GM19240 (cell line): ENCODE measurements around the gene WWOX.

ENCODE experiments used
- DNase-seq: peaks from one replicate; pipeline ENCODE4 v3.0.0; 2011; ENCODE audit warnings: low spot score; ENCODE audit not compliant: insufficient read length

The WWOX gene

DNA sequence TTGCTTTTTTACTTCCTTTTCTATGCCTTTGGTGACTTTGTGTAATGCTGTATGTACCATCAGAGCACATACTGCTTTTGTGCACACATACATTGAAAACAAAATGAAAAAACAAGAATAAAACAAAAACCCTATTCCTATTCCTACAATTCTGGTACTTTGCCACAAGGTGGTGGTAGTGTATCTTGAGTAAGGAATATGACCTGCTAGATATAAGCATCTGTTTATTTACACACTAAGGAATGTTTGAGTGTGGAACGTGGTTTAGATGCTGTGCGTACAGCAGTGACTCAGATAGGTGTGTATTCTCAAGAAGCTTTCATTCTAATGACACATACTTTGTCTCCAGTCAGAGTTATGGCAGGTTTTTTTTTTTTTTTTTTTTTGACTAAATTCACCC lies 606.2 kb downstream of the WWOX start:
- DNase-seq = no peak

DNA sequence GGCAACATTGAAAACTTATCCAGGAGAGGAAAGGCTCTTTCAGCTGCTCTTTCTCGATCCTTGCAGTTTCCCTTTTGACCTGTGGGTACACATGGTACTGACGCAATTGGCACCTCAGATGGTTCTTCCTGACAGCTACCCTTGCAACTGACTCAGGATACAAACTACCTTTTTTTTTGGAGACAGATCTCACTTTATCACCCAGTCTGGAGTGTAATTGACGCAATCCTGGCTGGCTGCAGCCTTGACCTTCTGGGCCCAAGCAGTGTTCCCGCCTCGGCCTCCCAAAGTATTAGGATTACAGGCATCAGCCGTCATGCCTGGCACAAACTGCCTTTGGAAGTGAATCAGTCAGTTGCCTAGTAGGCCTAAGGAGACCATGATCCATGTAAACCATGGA lies 607.2 kb downstream of the WWOX start:
- no peak for DNase-seq

DNA sequence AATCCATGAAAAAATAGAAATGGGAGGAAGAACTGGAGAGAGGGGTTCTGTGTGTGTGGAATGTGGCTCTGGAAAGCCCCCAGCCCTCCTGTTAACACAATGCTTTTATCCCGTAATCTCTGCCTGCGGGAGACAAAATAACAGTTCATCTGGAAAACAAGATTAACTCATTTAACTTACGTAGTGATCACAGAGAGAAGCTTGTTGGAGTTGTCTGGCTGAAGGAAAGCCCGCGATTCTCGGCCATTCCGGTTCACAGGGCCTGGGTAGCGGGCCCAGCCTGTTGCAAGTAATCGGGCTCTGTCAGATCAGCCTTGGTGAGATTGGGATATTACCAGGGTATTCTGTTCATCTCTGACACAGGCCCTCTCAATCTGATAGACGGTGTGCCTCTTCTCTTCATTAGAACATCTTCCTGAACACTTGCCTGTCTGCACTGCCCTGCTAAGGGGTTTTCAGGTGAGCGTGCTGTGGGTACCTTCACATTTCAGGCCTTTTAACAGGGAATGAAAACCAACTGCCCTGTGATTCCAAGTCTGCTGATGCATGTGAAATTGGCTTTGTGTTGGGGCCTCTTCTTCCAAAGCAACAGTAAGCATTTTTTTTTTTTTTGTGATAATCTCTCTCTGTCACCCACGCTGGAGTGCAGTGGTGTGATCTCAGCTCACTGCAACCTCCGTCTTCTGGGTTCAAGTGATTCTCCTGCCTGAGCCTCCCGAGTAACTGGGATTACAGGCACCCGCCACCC lies 609.9 kb downstream of the WWOX start:
- DNase-seq = no peak

DNA sequence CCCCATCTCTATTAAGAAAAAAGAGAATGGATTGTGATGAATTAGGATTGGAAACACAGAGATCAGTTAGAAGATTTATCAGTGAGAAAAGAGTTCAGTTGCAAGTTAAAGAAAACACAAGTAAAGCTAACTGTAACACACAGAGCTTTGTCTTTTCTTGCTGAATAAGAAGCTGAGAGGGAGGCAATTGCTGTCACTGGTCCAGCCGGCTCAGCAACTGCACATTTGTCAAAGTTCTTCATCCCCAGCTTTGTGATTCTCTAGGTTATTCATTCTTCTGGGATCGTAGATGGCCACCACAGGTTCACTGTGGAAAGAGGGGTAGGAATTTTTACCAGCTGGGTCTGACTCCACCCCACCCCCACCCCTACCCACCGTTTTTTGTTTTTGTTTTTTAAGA lies 615.7 kb downstream of the WWOX start:
- no peak for DNase-seq

DNA sequence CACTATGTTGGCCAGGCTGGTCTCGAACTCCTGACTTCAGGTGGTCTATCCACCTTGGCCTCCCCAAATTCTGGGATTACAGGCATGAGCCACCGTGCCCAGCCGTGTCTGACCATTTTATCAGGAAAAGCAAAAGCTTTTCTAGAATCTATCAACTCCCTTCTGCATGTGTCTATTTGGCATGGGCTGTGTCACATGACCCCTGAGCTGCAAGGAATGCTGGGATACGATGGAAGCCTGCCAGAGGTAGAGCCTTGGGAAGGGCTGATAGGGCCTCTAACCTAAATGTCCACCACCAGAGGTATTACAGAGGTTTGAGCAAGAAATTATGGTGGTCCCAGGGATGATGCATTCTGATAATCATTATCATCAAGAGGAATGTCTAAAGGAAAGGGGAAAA lies 616.2 kb downstream of the WWOX start:
- no peak for DNase-seq

DNA sequence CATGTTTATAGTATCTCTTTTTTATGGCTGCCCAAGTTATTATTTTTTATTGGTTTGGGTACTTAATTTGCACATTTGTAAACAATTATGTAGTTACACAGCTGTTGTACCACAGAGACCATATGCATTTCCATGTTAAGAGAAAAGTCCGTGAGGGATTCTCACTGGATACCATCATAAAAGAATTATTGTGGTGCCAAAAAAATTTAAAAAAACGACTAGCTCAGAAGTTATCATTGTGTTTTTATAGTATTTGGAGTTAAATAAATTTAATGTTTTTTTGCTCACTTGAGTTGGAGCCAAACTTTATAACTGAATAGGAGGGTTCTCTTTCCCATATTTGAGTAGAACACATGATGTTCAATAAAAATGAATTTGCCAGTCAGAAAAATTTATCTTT lies 618.7 kb downstream of the WWOX start:
- DNase-seq = no peak

DNA sequence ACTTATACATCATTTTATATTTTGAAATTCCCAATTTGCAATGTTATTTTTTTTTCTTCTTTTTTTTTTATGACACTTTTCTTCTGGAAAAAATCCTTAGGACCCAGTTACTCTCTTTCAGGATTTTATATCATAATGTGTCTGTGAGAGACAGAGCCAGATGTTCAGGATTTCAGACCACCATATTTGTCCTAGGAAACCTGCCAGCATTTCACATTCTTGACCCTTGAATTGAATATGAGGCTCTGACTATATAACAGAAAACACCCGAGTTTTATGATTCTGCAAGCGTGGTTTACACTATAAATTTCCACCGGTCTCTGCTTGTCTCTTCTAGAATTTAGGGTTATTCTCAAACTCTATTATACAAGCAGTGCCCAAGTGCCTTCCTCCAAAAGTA lies 621.0 kb downstream of the WWOX start:
- no peak for DNase-seq

DNA sequence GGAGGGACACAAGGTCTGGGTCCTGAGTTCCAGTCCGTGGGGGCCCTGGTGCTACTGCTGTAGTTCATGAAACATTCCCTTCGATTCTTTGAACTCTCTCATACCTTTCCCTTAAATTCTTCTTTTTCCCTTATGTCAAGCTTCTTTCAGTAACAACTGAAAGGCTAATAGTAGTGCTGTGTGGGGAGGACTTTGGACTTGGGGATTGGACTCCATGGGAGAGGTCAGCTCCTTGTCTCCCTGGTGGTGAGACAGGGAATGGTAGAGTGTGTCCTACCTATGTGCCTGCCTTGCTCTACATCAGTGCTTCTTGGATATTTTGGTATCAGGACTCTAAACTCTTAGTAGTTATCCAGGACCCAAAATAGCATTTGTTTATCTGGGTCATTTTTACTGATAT lies 628.1 kb downstream of the WWOX start:
- no peak for DNase-seq

DNA sequence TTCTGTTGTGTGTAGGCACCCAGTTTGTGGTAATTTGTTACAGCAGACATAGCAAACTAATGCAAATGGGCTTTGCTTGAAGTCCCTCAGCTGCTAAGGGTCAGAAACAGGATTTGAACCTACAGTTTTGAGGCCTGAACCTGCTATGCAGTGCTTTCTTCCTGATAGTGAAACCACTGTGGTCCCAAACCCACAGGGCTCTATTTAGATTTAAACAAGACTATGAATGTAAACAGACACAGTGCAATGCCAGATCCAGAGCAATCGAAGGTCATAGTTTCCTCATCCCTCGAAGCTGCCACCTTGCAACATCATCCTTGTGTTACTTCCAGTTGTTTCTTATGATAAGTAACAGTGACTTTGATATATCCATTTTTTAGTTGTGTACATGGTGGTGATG lies 630.2 kb downstream of the WWOX start:
- no peak for DNase-seq

DNA sequence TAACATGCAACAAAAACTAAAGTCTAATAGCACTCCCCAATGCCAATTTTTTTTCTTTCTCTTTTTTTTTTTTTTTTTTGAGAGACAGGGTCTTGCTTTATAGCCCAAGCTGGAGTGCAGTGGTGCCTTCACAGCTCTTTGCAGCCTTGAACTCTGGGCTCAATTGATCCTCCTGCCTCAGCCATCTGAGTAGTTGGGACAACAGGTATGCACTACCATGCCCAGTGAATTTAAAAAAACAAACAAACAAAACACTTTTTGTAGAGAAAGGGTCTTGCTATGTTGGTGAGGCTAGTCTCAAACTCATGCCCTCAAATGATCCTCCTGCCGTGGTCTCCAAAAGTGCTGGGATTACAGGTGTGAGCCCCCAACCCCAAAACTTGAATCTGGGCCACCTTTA lies 632.3 kb downstream of the WWOX start:
- DNase-seq = no peak

DNA sequence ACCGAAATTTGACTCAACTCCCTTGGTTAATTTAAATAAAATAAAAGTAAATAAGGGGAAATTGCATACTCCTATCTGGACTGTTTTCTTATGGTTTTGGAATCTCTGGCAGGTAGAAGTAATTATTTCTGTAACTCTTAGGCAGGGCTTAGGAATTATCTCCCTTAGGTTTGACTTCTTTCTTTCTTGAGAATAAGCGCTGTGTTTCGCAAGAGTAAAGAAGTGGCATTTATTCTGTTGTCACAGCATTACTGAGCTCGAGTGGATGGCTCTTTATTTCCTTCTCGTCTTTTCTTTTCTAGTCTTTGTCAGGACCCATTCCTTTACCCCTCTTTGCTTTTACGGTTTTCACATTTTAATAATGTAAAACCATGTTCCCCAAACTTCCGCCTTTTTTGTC lies 633.2 kb downstream of the WWOX start:
- no peak for DNase-seq

DNA sequence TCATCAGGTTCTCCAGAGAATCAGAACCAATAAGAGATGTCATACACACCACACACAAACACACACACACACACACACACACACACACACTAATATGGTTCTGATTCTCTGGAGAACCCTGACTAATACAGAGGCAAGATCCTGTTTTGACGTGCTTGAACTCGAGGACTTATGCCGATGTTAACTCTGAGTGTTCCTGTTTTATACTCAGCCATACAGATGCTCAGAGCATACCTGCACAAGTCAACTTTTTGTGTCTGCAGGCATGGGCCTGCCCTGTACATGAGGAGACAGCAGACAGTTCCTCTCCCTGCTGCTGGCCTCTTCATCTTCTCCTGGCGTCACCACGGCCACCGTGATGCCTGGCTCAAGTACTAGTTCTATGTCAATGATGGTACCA lies 635.9 kb downstream of the WWOX start:
- DNase-seq = no peak

DNA sequence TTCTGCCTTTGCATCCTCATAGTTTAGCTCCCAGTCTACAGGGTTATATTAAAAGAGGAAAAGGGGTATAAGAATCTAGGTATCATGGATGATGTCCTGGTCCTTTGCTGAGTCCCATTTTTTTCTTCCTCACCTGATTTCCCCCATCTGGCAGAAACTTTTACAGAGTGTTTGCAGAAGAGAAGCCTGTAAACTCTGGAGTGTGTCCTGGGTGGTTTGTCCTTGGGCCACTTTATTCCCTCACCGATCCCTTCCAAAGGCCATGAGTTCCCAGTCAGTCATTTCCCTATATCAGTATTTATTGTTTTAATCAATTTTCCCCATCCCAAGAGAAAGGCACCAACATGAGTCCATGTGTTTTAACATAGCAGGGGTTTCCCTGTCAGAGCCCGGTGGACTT lies 638.2 kb downstream of the WWOX start:
- no peak for DNase-seq

DNA sequence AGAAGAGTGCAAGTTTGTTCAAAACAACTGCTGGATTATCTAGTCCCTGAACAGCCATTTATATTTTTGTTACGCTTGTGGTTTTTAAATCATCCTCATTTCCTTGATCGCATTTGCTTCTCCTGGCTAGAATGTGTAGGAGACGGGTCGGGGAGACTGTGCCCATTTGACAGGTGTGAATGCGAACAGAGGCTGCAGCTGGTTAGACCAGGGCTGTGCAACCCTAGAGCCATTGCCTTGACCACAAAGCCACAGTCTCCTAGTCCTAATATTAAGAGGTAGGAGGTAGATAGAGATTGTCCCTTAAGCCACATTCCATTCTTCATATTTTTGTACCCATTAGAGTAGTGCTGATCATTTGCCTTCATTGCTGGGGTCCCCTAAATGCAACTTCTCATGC lies 639.1 kb downstream of the WWOX start:
- no peak for DNase-seq

DNA sequence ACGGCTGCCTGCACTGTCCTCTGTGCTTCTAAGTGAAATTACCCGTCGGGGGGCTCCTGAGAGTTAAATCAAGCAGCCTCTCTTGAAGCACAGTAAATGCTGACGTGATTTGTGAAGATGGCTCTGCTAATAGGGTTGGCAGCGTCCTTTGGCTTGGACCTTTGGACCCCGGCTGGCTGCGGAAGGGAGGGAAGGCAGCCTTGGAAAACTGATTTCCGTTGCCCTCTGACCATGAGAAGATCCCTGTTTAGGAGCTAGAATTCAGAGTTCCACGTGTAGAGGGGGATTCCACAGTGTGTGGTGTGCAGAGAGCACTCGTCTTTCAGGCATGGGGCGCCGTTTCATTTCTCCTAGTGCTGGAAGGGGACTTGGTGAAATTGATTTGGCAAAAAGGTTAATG lies 640.8 kb downstream of the WWOX start:
- DNase-seq = no peak

DNA sequence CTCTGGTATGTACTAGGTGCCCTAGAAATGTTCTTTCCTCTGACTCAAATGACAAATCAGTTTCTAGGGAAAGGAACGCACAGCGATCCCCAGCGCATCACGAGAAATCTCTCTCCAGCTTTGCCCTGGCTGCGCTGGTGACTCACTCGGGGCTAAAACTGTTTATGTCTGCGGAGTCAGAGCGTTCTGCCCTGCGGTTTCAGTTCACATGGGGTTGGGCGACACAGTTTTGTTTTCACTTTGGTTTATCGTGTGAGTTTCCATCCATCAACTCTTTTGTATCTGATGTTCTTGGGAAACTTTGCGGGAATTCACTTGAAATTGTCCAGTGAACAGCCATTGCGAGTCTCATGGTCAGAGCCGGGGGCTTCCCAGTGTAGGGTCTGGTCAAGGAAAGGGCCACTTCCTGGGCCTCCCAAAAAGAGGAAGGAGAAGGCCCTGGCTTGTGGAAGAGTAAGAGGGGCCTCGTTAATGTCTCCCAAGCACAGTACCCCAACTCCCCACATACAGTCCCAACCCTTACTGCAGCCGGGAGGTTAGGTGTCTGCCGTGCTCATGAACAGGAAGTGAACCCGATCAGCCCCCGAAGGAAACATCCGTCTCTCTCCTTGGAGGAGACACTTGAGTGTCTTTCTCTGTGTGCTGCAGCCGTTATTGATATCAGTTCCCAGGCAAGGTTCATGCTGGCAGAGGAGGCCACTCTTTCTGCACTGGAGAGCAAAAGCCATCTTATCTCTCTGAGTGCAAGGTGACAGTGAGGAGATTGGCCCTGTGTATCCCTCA lies 643.2 kb downstream of the WWOX start:
- peak; percentile 49 for DNase-seq

DNA sequence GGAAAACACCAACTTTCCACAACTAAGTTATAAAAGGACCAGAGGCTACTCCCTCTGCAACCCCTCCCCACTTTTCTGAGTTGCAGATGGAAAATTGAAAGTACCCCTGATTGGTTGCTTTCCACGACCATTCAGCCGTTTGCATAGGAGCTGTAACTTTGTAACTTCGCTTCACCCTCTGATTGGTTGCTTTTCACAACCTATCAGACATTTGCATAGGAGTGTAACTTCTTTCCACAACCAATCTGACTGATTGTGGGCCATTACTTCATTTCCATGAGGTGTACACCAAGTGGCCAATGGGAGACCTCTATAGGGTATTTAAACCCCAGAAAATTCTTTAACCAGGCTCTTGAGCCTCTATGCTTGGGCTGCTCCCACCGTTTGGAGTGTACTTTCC lies 644.1 kb downstream of the WWOX start:
- DNase-seq = no peak

DNA sequence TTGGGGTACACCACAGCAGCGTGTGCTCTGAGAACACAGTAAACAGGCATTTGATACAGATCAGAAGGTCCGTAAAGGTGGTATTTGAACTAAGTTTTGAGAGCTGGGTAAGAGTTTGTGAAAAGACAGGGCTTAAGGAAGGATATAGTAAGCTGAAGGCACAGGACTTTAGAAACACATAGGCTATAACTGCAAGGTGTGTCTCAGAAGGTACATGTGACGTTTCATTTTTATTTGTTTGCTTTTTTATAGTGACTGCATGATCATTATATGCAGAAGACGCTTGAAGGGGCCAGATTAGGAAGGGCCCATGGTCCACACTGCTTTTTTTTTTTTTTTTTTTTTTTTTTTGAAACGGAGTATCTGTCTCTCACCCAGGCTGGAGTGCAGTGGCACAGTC lies 644.6 kb downstream of the WWOX start:
- DNase-seq = no peak

DNA sequence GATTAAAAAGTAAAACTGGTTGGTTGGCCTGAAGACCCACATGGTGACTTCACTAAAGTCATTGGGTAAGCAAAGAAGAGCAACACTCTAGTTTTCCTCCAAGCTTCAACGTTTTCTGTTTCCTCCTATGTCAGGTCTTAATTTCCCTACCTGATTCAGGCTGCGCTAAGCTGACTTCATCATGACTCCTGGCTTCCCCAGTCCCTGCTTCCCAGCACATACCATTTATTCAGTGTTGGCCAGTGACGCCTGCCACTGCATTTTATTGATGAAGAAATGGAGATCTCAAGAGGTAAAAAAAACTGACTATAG lies 645.3 kb downstream of the WWOX start:
- DNase-seq = no peak

DNA sequence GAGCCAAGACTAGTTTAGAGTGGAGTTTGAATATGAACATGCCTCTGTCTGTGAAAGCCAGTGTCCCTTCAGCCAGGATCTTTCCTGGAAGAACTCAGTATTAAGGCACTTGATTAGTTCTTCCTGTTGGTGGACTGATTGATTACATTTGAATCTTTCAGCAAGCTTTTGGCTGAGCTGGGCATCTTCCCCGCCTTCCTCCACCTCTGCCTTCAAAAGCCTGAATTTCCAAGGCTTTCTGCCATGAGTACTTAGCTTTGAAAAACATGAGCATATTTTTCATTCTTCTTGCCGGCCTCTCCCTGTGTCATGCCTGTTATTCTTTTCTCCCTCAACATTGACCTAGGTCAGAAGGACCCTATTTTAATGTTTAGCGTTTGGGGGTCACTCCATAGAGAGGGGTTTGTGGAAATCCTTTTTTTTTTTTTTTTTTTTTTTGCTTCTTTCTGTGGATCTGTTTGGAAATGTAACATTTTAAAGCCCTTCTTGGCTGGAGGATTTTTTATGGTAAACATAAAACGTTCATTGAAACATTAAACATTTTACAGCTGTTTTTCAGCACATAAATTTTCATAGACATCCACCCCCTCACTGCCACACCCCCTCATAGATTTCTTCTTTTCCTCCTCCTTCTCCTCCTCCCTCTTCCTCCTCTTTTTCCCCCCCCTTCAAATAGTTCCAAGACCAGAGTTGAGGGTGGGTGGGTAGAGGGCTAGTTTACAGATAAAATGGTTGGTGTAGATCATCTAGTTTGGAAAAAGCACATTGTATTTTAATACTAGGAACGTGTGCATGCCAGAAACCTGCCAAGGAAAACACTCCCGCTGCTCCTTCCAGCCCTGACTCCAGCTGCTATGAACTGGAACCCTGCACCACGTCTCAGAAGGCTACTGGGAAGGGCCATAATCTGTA lies 645.9 kb downstream of the WWOX start:
- no peak for DNase-seq

DNA sequence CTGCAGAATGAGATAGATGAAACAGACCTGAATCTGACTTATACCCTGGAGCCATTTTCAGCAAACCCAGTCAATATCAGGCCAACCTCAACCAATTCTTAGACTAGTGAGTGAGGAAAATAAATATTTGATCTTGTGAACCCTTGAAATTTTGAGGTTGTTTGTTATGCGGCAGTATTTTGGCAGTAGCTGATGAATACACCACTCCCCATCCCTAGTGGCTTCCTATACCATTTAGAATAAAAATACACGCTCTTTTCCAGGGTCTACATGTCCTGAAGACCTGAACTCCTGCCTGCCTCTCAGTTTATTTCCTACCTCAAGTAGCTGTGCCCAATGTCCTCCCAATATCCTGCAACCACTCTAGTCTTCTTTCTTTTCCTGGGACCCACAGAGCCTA lies 647.3 kb downstream of the WWOX start:
- no peak for DNase-seq

DNA sequence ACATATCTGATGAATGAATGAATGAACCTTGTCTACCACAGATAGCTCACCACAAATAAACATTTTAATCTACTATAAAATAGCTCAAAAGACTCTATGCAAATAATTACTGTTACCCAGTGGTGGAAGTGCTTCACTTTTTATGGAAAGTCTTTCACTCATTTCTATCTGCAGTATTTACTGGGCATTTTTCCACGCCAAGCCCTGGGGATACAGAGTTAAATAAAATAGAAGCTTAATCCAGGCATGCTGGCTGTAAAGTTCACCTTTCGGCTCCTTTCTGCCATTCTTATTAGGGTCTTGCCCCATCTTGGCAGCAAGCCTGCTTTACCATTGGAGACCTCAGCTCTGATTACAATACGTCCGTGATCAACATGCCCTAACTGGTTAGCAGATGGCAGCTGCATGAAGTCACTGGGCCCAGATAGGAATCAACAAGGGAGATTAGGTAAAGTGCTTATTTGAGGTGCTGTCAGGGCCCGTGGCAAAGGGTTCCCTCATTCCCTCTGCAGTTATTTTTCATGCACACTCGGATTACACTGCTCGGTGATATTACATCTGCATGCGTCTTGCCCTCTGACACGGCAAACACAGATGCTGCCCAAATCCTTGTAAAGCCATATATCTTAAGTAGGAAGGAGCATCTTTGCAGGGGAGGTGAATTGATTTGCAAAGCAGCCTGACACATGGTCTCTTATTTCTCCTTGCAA lies 648.9 kb downstream of the WWOX start:
- no peak for DNase-seq
